ENCODE results near the gene ZNF346. TPM values are rescaled to one million over a fixed set of nuclear protein-coding genes. Genes with fewer than 3 reads are reported as not detected.

ZNF346 gene
- total and polyA plus RNA-seq, 2 of the 13 experiments (the other 11 are each of a cell fraction or from before 2014, with no cell fraction given), result 8.6 to 19.4 TPM

DNA sequence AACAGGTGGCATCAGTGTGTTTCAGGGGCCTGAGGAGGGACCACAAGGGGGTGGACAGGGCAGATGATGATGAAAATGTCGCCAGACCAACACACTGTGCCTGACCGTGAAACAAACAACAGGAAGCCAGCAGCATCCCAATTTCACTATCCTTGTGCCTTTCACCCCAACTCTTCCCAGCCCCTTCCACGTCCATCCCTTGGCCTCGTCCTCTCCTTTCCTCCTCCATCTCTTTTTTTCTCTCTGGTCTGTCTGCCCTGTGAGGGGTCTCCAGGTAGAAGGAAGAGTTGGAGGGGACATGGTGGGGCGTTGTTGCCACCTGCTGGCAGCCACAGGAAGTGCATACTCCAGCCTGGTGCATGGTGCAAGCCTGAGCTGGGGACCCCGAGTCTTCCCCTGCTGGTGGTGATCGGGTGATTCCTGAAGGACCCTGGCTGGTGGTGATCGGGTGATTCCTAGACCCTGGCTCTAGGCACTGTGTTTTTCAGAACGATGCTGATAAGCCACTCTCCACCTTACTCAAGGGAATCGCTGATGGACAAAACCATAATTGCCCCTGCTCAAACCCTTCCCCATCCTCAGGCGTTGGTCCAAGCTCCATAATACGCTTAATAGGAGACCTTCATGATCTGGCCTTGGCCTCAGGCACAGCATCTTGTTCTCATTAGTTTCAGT lies 89.4 kb downstream of the ZNF346 start:
- Histone ChIP-seq H3K4me2 (ENCODE audit: low read depth, low read length) (peak overlapping the region; percentile 71), H2AFZ (ENCODE audit: low read length) (peak overlapping the region; percentile 56)
- in situ Hi-C loops (cut with HindIII; ENCODE audit: extremely low pct_ligation_motif_present, low pct_unique_long_range_greater_than_20kb), result loop anchor here (5.0 to 25.0 kb wide), 3 partner anchors 40 to 350 kb away; partner anchors contain the start of genes DBN1, PRELID1 and RAB24
- TF ChIP-seq ELF3 (CRISPR knock-in tag; IDR thresholded peaks at IDR 0.05) (peak; percentile 53; the same call in 1 of the 2 replicates), ZBTB7A (CRISPR knock-in tag; IDR thresholded peaks at IDR 0.05) (peak; percentile 97), HNF4G (IDR thresholded peaks at IDR 0.05; ENCODE audit: borderline replicate concordance, low read depth, low read length) (no peak), HNF4G (CRISPR knock-in tag; IDR thresholded peaks at IDR 0.05; ENCODE audit: borderline replicate concordance, low read depth) (0 out of 2 replicates have a peak, but pooled peaks have one; percentile 13), ZNF275 (CRISPR knock-in tag; IDR thresholded peaks at IDR 0.05; ENCODE audit: borderline replicate concordance) (no peak), ZNF20 (CRISPR knock-in tag; IDR thresholded peaks at IDR 0.05) (no peak), ZUFSP (CRISPR knock-in tag; IDR thresholded peaks at IDR 0.05; ENCODE audit: borderline replicate concordance) (no peak), RXRA (CRISPR knock-in tag; IDR thresholded peaks at IDR 0.05) (no peak), ZNF670 (CRISPR knock-in tag; IDR thresholded peaks at IDR 0.05; ENCODE audit: borderline replicate concordance) (no peak), PBX3 (CRISPR knock-in tag; IDR thresholded peaks at IDR 0.05; ENCODE audit: borderline replicate concordance) (no peak), NRL (CRISPR knock-in tag; IDR thresholded peaks at IDR 0.05; ENCODE audit: borderline replicate concordance) (peak; percentile 58; the same call in 1 of the 2 replicates), TOPORS (CRISPR knock-in tag; IDR thresholded peaks at IDR 0.05) (no peak), ZNF350 (CRISPR knock-in tag; IDR thresholded peaks at IDR 0.05; ENCODE audit: borderline replicate concordance, low read depth) (no peak)
- TF ChIP-seq, protein P1, sequence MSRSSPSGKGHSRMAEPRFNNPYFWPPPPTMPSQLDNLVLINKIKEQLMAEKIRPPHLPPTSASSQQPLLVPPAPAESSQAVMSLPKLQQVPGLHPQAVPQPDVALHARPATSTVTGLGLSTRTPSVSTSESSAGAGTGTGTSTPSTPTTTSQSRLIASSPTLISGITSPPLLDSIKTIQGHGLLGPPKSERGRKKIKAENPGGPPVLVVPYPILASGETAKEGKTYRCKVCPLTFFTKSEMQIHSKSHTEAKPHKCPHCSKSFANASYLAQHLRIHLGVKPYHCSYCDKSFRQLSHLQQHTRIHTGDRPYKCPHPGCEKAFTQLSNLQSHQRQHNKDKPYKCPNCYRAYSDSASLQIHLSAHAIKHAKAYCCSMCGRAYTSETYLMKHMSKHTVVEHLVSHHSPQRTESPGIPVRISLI (CRISPR knock-in tag; IDR thresholded peaks at IDR 0.05; ENCODE audit: borderline replicate concordance), result peak; percentile 49; the same call in 1 of the 2 replicates

More for the DNA sequence above, 89.4 kb downstream of the ZNF346 start:
- 17% methylated on average over 11 of the region's 12 CpGs for WGBS (ENCODE audit: low lambda C conversion rate)
- no peaks in the 10 kb centered on the region for H3K9me3 ChIP-seq (ENCODE audit: low read length)
- H3K27ac ChIP-seq (ENCODE audit: extremely low read length, insufficient read depth, low read length), result no peak overlapping the region
- H3K9ac ChIP-seq (ENCODE audit: insufficient read depth, low read depth, low read length), result no peak overlapping the region
- peak; percentile 69 for ATAC-seq
- no peaks in the 10 kb centered on the region for H3K36me3 ChIP-seq (replicated peaks in 1 of 2; ENCODE audit: control insufficient read depth in 1 of 2, insufficient read depth in 2 of 2, low read length in 2 of 2)
- no peaks in the 10 kb centered on the region for H4K20me1 ChIP-seq (ENCODE audit: insufficient read depth, low read length)
- DNase-seq (ENCODE audit: low spot score), result peak; percentile 67
- peaks cover 70% of the 10 kb centered on the region for H3K4me1 ChIP-seq (ENCODE audit: insufficient read depth, low read length)
- no peaks in the 10 kb centered on the region for H3K79me2 ChIP-seq (ENCODE audit: insufficient read depth, low read length)
- no TSS peak for BruUV-seq (replicated peaks)
- ChIA-PET CTCF (ENCODE audit: low intra/inter-chr PET ratio, low total read pairs) (interaction anchor here (0.8 to 4.6 kb wide), 3 partner anchors 25 to 343 kb away, joined by 4 to 54 read pairs (median 10); partner anchors contain the start of gene FGFR4), POLR2A (interaction anchor here (0.9 to 13.2 kb wide), 3 partner anchors 24 to 106 kb away, joined by 3 to 293 read pairs (median 13); partner anchors contain the start of gene FGFR4)
- H3K27me3 ChIP-seq (ENCODE audit: control insufficient read depth in 1 of 2, insufficient read depth in 2 of 2, low read length in 2 of 2), result no peaks in the 10 kb centered on the region
- intact Hi-C loops (cut with micrococcal nuclease; ENCODE audit: unreplicated experiment), result loop anchor here (1.0 kb wide), 1 partner anchor 40 kb away; no protein-coding TSS in a partner anchor
- H3K4me3 ChIP-seq (replicated peaks in 1 of 3; ENCODE audit: insufficient read depth in 1 of 3, low read depth in 2 of 3, low read length in 3 of 3), result peak overlapping the region in 1 of 3 experiments; percentile 32; a peak in 1 of 6 replicates
- FAIRE-seq, result peak; percentile 67
